ENCODE data around the gene BAZ1A. TPM values are rescaled to one million over a fixed set of nuclear protein-coding genes. Genes with fewer than 3 reads are reported as not detected.
A peak's percentile ranks its signal among the peaks of the same experiment; 100 is the strongest.
"Not testable (repeated sequence)": the region's sequence is repeated elsewhere in the genome, so short reads cannot be mapped to it uniquely, and the experiment has no call there.

BAZ1A gene
- polyA plus RNA-seq, 1 donor = 38.1 TPM

DNA sequence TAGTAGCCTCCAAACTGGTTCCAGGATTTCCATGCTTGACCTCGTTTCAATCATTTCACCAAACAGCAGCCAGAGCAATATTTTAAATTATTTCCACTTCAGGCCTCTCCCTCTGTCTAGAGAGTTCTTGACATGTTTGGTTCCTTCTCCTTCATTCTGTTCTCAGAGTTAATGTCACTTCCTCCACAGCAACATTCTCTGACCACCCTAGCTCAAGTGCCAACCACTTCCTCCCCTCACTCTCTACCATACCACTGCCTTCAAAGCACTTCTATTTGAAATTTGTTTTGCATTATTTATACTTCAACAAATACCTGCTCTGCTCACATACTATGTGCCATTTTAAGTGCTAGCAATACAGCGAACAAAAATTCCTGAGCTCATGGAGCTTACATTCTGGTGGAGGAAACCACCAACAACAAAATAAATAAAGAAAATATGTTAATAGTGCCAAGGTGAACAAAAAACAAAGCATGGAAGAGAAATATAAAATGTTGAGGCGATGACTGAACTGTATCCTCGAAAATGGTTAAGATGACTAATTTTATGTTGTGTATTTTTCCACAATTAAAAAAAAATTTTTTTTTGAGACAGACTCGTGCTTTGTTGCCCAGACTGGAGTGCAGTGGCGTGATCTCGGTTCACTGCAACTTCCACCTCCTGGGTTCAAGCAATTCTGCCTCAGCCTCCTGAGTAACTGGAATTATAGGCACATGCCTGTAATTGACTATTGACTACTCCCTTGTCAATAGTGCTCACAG is 17.3 kb downstream of the BAZ1A start:
- no peak for DNase-seq

DNA sequence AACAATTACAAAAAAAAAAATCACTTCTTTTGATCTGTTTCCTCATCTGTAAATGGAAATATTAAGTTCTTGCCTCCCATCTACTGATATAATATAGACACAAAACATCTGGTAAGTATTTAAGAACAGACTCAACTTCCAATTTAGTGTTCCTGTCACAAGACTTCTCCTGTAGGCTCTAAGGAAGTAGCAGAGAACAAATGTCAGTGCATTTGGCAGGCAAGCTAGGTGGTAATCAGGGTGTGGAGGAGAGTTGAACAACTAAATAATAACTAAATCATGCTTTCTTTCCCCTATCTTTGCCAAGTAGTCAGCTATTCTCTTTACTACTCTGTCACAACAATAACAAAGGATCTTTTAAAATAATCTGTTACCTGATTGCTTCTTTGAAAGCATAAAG is 22.1 kb downstream of the BAZ1A start:
- no peak for DNase-seq

DNA sequence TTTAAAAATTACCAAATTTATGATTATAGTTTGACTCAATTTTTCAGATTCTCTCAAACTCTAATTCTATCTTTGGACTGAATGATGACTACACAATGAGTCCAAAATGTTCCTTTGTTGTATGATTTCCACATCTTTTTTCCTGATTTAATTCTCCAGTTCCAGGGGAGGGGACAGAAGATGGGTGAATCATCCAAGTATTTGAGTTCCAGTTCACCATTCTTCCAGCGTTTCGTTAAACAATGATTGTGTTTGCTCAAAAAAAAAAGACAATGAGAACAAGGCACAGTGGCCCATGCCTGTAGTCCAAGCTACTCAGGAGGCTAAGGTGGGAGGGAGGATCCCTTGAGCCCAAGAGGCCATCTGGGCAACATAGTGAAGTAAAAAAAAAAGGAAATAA is 23.8 kb downstream of the BAZ1A start:
- DNase-seq = no peak

DNA sequence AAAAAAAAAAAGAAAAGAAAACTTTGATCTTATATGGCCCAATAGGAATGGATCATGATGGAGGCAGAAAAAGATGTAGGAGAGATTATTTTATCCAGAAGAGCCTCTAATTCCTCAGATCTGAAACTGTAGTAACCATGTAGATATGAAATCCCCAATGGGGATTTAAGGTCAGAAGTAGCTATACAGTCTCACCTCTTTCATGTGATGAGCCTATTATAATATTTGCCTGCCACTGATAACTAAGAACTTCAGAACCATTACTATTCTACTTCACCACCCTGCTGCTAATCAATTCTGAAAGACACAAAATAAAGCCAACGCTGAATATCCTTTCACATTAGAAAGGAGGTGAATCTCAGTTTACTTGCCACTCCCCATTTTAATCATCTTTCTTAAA is 29.3 kb downstream of the BAZ1A start:
- no peak for DNase-seq

DNA sequence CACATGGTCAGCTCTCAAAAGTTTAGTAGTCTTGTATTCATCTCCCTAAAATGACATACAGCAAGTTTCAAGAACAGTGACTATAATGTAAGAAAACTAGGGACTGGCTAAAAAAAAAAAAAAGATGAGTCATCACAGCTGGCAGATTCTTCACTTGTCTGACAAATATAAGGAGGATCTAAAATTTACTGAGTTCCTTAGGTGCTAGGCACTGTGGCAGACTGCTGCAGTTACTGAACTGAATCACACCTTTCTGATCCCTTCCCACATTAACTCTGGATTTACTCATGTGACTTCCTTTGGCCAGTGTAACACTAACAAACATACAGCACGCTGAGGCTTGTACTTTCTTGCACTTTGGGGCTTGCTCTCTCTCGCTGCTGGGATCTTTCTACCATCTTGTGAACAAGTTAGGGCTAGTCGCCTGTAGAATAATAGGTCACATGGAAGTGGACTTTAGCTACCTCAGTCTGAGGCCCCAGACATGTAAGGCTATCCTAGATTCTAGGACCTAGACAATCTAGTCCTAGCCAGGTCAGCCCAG is 32.1 kb downstream of the BAZ1A start:
- DNase-seq = no peak

DNA sequence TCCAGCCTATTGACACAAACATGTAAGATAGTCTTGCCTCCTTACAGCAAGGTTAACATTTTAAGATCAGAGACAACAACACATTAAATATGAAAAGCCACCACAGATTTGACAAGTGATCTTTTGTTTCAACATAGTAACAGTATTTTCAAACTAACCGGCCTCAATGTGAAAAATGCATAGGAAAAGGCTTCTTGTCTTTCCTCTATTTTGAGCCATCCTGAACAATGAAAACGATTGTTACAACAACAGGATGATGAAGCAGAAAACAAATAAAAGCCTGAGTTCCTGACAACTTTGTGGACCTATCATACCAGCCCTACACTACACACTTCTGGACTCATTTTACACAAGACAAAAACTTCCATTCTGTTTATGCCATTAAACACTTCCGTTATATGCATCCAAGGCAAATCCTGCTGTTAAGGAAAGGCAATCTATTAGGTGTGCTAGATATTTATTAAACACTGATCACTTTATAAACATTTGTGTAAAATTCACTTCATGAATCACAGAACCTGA is 37.3 kb downstream of the BAZ1A start:
- no peak for DNase-seq

DNA sequence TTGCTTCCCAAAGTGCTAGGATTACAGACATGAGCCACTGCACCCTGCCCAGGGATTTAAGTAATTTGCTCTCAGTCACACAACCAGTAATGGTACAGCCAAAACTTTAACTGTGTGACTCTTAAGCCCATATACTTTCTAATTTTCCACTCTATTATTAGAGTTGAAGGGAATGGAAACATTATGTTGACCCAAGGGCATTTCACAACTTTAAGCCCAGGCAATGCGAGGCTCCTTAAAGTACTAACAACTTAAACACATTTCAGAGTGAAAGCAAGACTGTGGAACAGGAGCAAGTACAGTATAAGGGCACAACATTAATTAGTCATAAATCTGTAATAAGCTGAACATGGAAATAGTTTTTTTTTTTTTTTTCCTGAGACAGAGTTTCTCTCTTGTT is 39.8 kb downstream of the BAZ1A start:
- no peak for DNase-seq

DNA sequence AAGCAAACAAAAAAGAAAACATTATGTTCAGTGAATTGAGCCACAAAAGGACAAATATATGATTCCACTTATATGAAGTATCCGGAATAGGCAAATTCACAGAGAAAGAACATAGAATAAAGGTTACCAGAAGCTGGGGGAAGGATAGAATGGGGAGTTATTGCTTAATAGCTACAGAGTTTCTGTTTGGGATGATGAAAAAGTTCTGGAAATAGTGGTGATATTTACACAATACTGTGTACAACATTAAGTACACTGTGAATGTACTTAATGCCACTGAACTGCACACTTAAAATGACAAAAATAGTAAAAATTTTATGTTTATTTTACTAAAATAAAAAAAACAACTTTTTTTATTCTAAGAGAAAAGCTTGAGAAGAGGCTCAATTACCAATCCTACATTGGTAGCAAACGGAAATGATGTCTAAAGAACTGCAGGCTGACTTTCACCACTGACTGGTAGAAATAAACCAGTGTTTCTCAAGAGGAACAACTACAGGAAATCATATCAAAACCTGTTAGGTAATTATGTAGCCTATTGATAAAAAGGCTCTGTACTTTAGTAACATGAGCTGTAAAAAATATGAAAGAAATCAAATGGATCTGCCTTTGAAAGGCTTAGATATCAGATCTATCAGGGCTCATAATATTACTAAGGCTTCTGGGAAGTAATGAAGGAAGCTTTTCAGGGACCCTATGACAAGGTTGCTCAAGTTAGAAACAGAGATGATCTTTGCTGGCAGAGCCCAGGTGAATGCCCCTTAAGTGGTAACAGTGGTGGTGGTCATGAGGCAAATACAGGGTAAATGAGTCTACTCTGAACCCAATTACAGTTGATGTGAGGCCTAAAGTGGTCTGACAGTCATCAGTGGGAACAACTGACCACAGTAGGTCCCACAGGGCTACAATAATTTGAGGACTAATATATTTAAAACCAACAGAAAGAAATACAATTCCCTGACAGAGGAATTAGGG is 41.3 kb downstream of the BAZ1A start:
- no peak for DNase-seq

DNA sequence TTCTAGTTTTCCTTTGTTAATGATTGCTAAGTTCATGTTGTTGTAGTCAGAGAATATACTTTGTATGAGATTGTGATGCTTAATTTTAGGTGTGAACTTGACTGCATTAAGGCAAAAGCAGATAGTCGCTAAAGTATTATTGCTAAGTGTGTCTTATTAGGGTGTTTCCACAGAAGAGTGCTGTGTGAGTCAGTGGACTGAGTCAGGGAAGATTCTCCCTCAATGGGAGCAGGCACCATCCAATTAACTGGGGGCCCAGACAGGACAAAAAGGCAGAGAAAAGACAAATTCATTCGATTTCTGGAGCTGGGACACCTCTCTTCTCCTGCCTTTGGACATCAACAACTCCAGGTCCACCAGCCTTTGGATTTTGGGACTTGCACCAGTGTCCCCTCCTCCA is 48.5 kb downstream of the BAZ1A start:
- no peak for DNase-seq

DNA sequence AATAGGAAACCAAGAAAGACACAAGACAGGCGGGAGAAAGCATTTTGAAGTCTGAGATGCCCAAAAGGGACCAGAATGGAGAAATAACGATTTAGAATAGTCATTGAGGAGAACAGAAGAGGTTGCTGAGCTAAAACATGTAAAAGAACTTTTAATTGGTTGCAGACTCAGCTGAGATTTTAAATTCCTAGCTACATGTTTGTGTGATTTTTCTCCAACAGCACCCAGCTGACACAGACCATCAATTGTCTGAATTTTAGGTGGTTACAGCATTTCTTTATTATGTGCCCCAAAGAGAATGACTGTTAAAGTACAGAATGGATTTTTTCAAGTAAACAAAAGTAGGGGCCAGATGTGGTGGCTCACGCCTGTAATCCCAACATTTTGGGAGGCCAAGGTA is 50.3 kb downstream of the BAZ1A start:
- DNase-seq = no peak

DNA sequence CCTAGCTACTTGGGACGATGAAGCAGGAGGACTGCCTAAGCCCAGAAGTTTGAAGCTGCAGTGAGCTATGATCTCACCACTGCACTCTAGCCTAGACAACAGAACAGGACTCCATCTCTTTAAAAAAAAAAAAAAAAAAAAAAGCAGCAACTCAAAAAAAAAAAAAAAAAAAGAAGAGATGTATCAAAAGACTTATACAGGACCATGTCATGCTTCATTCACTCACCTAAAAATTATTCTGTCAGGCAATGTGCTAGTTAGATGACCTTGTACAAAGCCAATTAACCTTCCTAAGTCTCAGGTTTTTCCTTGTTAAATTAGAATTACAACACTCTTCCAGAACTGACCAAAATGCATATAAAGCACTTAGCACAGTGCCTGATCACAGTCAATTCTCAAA is 50.9 kb downstream of the BAZ1A start:
- no peak for DNase-seq

DNA sequence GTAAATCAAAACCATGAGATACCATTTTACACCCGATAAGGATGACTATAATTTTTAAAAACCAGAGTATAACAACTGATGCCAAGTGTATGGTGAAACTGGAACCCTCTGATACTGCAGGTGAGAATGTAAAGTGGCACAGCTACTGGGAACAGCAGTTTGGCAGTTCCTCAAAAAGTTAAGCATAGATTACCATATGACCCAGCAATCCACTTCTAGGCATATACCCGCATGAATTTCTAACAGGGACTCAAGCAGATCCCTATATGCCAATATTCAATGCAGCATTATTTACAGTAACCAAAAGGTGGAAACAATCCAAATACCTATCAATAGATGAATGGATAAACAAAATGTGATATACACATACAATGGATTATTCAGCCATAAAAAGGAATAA is 57.4 kb downstream of the BAZ1A start:
- DNase-seq = no peak

DNA sequence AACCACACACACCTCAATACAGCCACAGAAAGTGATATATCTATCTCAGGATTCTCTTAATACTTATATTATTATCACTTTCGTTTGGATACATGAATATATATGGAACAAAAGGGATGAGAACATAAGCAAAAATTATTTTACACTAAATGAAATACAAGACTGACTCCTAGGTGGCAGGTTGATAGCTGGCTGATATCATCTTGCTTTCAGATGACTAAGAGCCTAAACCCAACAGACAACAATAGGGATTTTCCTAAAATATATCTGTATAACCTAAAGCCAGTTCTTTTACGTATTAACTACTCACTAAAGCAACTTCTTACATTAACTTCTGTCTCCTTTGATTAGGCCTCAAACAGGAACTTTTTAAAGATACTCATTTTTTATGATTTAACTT is 65.1 kb downstream of the BAZ1A start:
- DNase-seq = no peak

DNA sequence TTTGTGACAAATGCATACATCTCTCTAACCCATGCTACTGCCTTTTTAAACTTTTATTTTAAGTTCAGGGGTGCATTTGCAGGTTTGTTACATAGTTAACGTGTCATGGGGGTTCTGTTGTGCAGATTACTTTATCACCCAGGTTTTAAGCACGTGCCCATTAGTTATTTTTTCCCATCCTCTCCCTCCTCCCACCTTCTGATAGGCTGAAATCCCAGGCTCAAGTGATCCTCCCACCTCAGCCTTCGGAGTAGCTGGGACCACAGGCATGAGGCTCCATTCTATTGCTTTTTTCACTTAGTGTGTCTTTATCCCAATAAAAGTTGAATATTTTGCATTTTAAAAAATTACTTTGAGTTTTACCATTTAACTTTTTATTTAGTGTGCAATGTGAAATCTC is 68.9 kb downstream of the BAZ1A start:
- DNase-seq = no peak

DNA sequence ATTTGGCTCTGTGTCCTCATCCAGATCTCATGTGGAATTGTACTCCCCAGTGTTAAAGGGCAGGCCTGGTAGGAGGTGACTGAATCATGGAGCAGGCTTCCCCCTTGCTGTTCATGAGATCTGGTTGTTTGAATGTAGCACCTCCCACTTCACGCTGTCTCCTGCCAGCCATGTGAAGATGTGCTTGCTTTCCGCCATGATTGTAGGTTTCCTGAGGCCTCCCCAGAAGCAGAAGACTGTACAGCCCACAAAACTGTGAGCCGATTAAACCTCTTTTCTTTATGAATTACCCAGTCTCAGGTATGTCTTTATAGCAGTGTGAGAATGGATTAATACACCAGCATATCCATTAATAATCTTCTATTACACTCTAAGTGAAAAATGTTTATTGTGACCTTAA is 70.2 kb downstream of the BAZ1A start:
- DNase-seq = no peak

DNA sequence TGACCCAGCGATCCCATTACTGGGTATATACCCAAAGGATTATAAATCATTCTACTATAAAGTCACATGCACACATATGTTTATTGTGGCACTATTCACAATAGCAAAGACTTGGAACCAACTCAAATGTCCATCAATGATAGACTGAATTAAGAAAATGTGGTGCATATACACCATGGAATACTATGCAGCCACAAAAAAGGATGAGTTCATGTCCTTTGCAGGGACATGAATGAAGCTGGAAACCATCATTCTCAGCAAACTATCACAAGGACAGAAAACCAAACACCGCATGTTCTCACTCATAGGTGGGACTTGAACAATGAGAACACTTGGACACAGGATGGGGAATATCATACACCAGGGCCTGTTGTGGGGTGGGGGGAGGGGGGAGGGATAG is 76.3 kb downstream of the BAZ1A start:
- not testable (repeated sequence) for DNase-seq

DNA sequence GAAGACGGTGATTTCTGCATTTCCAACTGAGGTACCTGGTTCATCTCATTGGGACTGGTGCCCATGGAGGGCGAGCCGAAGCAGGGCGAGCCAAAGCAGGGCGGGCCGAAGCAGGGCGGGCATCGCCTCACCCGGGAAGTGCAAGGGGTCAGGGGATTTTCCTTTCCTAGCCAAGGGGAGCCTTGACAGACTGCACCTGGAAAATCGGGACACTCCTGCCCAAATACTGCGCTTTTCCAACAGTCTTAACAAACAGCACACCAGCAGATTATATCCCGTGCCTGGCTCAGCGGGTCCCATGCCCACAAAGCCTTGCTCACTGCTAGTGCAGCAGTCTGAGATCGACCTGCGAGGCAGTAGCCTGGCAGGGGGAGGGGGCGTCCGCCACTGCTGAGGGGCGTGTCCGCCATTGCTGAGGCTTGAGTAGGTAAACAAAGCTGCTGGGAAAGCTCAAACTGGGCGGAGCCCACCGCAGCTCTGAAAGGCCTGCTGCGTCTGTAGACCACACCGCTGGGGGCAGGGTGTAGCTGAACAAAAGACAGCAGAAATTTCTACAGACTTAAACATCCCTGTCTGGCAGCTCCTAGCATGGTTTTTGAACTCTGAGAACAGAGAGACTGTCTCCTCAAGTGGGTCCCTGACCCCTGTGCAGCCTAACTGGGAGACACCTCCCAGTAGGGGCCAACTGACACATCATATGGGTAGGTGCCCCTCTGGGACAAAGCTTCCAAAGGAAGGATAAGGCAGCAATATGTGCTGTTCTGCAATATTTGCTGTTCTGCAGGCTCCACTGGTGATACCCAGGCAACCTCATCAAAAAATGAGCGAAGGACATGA is 77.2 kb downstream of the BAZ1A start:
- DNase-seq = no peak

DNA sequence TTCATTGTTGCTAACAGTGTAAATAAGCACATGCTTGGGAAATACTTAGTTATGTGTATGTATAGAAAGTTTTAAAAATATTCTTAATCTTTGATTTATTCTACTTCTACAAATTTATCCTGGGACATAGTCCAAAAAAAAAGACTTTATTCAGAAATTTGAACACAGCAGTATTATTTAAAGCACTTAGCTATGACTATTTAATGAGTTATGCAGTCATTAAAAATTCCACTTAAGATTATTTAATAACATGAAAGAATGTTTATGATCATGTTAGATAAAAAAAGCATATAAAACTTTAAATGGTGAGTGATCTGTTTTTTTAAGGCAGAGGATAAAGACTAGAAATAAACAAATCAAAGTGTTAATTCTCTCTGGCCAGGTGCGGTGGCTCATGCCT is 78.3 kb downstream of the BAZ1A start:
- DNase-seq = peak; percentile 18

DNA sequence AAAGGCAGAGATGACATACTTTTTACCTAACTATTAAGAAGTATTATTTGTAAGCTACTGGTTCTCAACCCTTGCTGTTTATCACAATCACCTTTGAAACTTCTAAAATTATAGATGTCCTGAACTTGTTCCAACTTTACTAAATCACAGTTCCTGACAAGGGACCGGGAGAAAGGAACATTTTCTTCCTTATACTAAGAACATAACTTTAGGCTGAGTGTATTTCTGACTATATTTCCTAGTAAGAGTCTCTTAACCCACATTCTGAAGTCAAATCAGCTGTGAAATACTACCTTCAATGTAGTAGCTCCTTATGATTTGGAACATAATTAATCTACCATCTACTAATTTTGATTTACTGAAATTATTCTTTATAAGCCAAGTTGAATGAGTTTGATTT is 80.2 kb downstream of the BAZ1A start:
- no peak for DNase-seq

DNA sequence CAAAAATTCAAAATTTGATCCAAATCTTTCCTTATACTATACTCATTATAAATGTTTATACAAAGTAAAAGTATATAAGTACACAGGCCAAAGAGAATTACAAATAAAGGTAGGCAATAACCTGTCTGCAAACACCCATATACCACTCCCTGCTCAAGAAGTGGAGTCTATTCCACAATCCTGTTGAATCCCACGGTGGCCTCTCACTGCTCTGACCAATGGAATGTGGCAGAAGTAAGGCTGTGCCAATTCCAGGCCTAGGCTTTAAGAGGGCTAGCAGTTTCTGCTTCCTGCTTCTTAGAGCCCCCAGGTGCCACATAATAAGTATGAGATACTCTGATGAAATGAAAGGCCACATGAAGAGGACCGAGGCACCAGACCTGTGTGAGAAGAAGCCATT is 80.9 kb downstream of the BAZ1A start:
- no peak for DNase-seq

DNA sequence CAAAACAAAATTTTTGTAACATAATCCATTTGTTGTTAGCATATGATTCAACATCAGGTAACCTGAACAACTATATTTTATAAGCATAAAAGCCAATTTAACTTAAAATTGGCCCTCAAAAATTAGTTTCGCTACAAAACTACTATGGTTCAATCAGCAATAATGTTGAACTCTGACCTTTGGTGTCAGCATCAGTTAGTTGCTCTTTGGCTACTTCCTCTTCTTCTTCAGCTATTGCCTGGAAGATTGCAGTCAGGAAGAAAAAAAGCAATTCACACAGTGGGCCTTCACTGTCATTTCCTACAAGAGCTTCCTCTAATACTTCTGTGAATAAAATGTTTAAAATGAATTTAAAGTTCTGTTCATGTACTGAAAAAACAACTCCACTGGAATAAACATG is 82.6 kb downstream of the BAZ1A start:
- no peak for DNase-seq

Data from left kidney (tissue), 2 donors.